Vagina (tissue), 2 donors: ENCODE measurements around the gene TMEM86A.

Experiments
- POLR2A ChIP-seq, 2 donors: fragments of 450-650 bp; IDR thresholded peaks; one replicate each; pipeline ENCODE4 v1.6.1; 2017; ENCODE audit warnings: antibody characterized with exemption in 2 of 2, mild to moderate bottlenecking in 2 of 2, moderate library complexity in 2 of 2
- POLR2AphosphoS5 ChIP-seq, 2 donors: sonication (generic); formaldehyde crosslinking; IDR thresholded peaks; one replicate each; pipeline ENCODE4 v1.9.0; 2017; ENCODE audit warnings: antibody characterized with exemption in 2 of 2, mild to moderate bottlenecking in 2 of 2, low read depth in 1 of 2; ENCODE audit not compliant: insufficient read depth in 1 of 2
- TF ChIP-seq, protein P1 (sequence below), 3 experiments: fragments of 450-650 bp in 2 of 3; fragments of 200-600 bp in 1 of 3; sonication (generic) in 1 of 3; IDR thresholded peaks; one replicate each; pipeline ENCODE4 v1.5.1; 2017 to 2019; ENCODE audit warnings: antibody characterized with exemption in 3 of 3, mild to moderate bottlenecking in 2 of 3, moderate library complexity in 2 of 3

GRCh38 chr11:18684267-18684666 is 14.3 kb upstream of the TMEM86A start:
- no peak for TF ChIP-seq POLR2A (IDR thresholded peaks at IDR 0.05)
- TF ChIP-seq, protein P1, sequence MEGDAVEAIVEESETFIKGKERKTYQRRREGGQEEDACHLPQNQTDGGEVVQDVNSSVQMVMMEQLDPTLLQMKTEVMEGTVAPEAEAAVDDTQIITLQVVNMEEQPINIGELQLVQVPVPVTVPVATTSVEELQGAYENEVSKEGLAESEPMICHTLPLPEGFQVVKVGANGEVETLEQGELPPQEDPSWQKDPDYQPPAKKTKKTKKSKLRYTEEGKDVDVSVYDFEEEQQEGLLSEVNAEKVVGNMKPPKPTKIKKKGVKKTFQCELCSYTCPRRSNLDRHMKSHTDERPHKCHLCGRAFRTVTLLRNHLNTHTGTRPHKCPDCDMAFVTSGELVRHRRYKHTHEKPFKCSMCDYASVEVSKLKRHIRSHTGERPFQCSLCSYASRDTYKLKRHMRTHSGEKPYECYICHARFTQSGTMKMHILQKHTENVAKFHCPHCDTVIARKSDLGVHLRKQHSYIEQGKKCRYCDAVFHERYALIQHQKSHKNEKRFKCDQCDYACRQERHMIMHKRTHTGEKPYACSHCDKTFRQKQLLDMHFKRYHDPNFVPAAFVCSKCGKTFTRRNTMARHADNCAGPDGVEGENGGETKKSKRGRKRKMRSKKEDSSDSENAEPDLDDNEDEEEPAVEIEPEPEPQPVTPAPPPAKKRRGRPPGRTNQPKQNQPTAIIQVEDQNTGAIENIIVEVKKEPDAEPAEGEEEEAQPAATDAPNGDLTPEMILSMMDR (IDR thresholded peaks at IDR 0.05): no peak
- TF ChIP-seq POLR2AphosphoS5 (IDR thresholded peaks at IDR 0.05; ENCODE audit: insufficient read depth in 1 of 2, low read depth in 1 of 2): no peak
